Measurements from ENCODE around the gene TSPO. TPM values are rescaled to one million over a fixed set of nuclear protein-coding genes. Genes with fewer than 3 reads are reported as not detected.

Gene TSPO
- total and polyA plus RNA-seq, 2 of the 8 experiments (the other 6 are each of a cell fraction or from before 2014, with no cell fraction given), result 19.9 to 51.5 TPM

DNA sequence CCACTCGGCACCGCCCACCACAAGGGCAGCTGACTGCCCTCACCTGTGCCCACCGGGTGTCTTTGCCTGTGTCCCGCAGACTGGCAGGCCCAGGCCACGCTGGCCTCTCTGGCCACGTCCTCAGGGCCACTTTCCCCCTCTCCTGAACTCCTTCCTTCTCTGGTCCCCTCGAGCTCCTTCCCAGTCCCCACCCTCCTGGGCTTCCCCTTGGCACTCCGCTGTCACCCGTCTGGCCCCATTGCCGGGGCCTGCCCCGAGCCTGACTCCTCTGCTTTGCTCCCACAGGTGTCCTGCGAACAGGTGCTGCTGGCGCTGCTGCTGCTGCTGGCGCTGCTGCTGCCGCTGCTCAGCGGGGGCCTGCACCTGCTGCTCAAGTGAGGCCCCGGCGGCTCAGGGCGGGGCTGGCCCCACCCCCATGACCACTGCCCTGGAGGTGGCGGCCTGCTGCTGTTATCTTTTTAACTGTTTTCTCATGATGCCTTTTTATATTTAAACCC lies 22.4 kb upstream of the TSPO start:
- Histone ChIP-seq H3K4me2 (ENCODE audit: insufficient read depth in 1 of 2, low read depth in 2 of 2, low read length in 2 of 2) (0 out of 4 replicates have a peak overlapping the region, but pooled peaks of 1 of the 2 experiments have one; percentile 14), H2BK15ac (ENCODE audit: low read length) (no peak overlapping the region), H2BK20ac (ENCODE audit: low read length) (no peak overlapping the region), H2AK5ac (ENCODE audit: low read depth, low read length) (no peak overlapping the region), H3K79me1 (ENCODE audit: low read depth, low read length) (peaks cover 5% of the 10 kb centered on the region), H3K27me3 (replicated peaks in 1 of 4; ENCODE audit: control insufficient read depth in 3 of 4, extremely low read depth in 1 of 4, insufficient read depth in 3 of 4, low read length in 3 of 4) (no peaks in the 10 kb centered on the region), H3K27ac (ENCODE audit: low read depth, low read length) (no peak overlapping the region; the same call in 1 of the 2 replicates), H3K9me3 (ENCODE audit: insufficient read depth in 2 of 2, low read depth in 1 of 2, low read length in 1 of 2) (no peaks in the 10 kb centered on the region), H3K4me1 (replicated peaks in 1 of 4; ENCODE audit: control insufficient read depth in 3 of 4, insufficient read depth in 4 of 4, low read length in 3 of 4) (peaks cover 0 to 6% (median 0%) of the 10 kb centered on the region in 4 experiments; a peak in 3 of 7 replicates), H3K9ac (replicated peaks in 1 of 4; ENCODE audit: extremely low read depth in 1 of 4, low read depth in 3 of 4, low read length in 3 of 4) (no peak overlapping the region), H3K4me3 (ENCODE audit: extremely low read depth in 1 of 4, insufficient read depth in 2 of 4, low read depth in 3 of 4, low read length in 4 of 4) (no peak overlapping the region), H4K20me1 (replicated peaks in 1 of 2; ENCODE audit: control insufficient read depth in 1 of 2, insufficient read depth in 2 of 2, low read length in 2 of 2) (peaks cover 3 to 15% of the 10 kb centered on the region in 2 experiments), H3K56ac (replicated peaks; ENCODE audit: insufficient read length, low read depth, low read length) (no peak overlapping the region), H2BK5ac (ENCODE audit: low read depth, low read length) (no peak overlapping the region), H2AFZ (ENCODE audit: low read length) (no peak overlapping the region), H4K8ac (ENCODE audit: extremely low read depth, insufficient read depth, low read length) (no peak overlapping the region), H4K5ac (ENCODE audit: insufficient read length, low read depth, low read length) (no peak overlapping the region), H3K23me2 (ENCODE audit: low read depth, low read length) (no peaks in the 10 kb centered on the region), H3K36me3 (ENCODE audit: control insufficient read depth in 2 of 4, insufficient read depth in 4 of 4, low read length in 3 of 4) (peaks cover 2 to 20% (median 3%) of the 10 kb centered on the region in 4 experiments; a peak in 4 of 8 replicates), H4K91ac (replicated peaks; ENCODE audit: insufficient read length, low read length) (no peak overlapping the region), H2BK120ac (replicated peaks; ENCODE audit: low read depth, low read length) (no peak overlapping the region), H3K23ac (ENCODE audit: insufficient read length) (no peak overlapping the region), H3K14ac (ENCODE audit: insufficient read length) (no peak overlapping the region), H2BK12ac (ENCODE audit: low read depth, low read length) (no peak overlapping the region), H3K4ac (replicated peaks; ENCODE audit: insufficient read length, low read depth, low read length) (no peak overlapping the region), H3K79me2 (ENCODE audit: control insufficient read depth in 1 of 2, insufficient read depth in 2 of 2, low read length in 2 of 2) (no peaks in the 10 kb centered on the region), H3K18ac (ENCODE audit: extremely low read depth, low read length) (no peak overlapping the region)
- CTCF ChIA-PET (ENCODE audit: partially characterized antibody), result interaction anchor here (1.6 kb wide), 1 partner anchor 69 kb away, joined by 3 read pairs; no protein-coding TSS in a partner anchor
- WGBS, 2 experiments (ENCODE audit: extremely low coverage in 1 of 2, insufficient coverage in 1 of 2, insufficient read length in 1 of 2, insufficient replicate concordance in 2 of 2, low coverage in 1 of 2, low lambda C conversion rate in 2 of 2, missing lambda C conversion rate in 1 of 2), result 69% methylated on average over 20 of the region's 20 CpGs; no CpG with 5 or more reads in 1 of the 2 experiments
- POLR2A ChIA-PET (ENCODE audit: partially characterized antibody), result no interaction called here
- DNase-seq (ENCODE audit: low read depth in 1 of 2, low spot score in 2 of 2), result peak in 1 of 2 experiments; percentile 57
- TF ChIP-seq TCF12 (IDR thresholded peaks at IDR 0.05; ENCODE audit: low read depth, low read length) (0 out of 2 replicates have a peak, but pooled peaks have one; percentile 64), CEBPB (IDR thresholded peaks at IDR 0.05; ENCODE audit: low read depth, low read length) (no peak)
- no peak for FAIRE-seq

Measured in H1 (cell line).